Activated CD4-positive, alpha-beta T cell treated with anti-CD3 and anti-CD28 coated beads, Interleukin-2, amount 10 ng/mL, durations not matched to agents 7 days and 5 days (primary cell): ENCODE data around the gene FRAS1. TPM values are rescaled to one million over a fixed set of nuclear protein-coding genes. Genes with fewer than 3 reads are reported as not detected.

ENCODE experiments used
- CTCF ChIA-PET: fragments of 350-600 bp; sonication (Branson Sonifier 250); formaldehyde crosslinking; loops from one replicate; lab custom pipeline; 2021; ENCODE audit warnings: antibody characterized with exemption; lab: Charles Lee
- POLR2A ChIA-PET: fragments of 350-600 bp; sonication (Branson Sonifier 250); formaldehyde crosslinking; loops from one replicate; lab custom pipeline; 2021; ENCODE audit warnings: antibody characterized with exemption; lab: Charles Lee
- DNase-seq: peaks from one replicate; pipeline ENCODE4 v3.0.0-alpha.2; 2020
- H3K27ac Mint-ChIP-seq: one replicate; pipeline ENCODE4 v1.8.0; 2021; ENCODE audit warnings: mild to moderate bottlenecking, moderate library complexity, mixed read lengths
- H3K27me3 Mint-ChIP-seq: one replicate; pipeline ENCODE4 v1.8.0; 2021; ENCODE audit warnings: mixed read lengths
- H3K36me3 Mint-ChIP-seq: one replicate; pipeline ENCODE4 v1.8.0; 2021; ENCODE audit warnings: low read depth, mixed read lengths
- H3K4me1 Mint-ChIP-seq: one replicate; pipeline ENCODE4 v1.8.0; 2021; ENCODE audit warnings: mixed read lengths
- H3K4me3 Mint-ChIP-seq: one replicate; pipeline ENCODE4 v1.8.0; 2021; ENCODE audit warnings: mild to moderate bottlenecking, moderate library complexity, mixed read lengths
- H3K9me3 Mint-ChIP-seq: one replicate; pipeline ENCODE4 v1.8.0; 2021; ENCODE audit warnings: mixed read lengths
- total RNA-seq, 2 experiments: library from RNA; stranded (reverse); gene quantifications; one replicate each; pipeline ENCODE4 v1.2.3, GENCODE V29; 2021

FRAS1 gene
- total RNA-seq, 2 experiments from 2014 or later: not detected

DNA sequence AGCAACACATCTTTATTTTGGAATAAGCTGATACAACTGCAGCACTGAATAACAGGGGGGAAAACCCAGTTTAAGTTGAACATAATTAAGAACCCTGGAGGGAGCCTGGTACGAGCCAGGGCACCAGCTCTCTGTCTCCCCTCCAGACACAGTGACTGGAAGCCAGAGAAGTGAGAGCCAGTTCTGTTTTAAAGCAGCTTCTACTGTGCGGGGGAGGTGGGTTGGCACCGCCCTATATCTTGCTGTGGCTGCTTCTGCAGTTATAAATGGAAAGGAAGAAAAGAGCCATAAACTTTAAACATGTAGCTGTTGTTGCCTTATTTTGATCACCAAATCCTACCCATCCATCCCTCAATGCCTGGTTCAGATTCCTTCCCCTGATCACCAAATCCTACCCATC, 286.6 kb downstream of the FRAS1 start:
- no peaks in the 10 kb centered on the region for H3K4me1 Mint-ChIP-seq
- peaks cover 27% of the 10 kb centered on the region for H3K27me3 Mint-ChIP-seq
- DNase-seq: no peak
- no peak overlapping the region for H3K27ac Mint-ChIP-seq
- no peaks in the 10 kb centered on the region for H3K36me3 Mint-ChIP-seq
- H3K4me3 Mint-ChIP-seq: no peak overlapping the region
- CTCF ChIA-PET: no interaction called here
- POLR2A ChIA-PET: no interaction called here
- H3K9me3 Mint-ChIP-seq: no peaks in the 10 kb centered on the region

DNA sequence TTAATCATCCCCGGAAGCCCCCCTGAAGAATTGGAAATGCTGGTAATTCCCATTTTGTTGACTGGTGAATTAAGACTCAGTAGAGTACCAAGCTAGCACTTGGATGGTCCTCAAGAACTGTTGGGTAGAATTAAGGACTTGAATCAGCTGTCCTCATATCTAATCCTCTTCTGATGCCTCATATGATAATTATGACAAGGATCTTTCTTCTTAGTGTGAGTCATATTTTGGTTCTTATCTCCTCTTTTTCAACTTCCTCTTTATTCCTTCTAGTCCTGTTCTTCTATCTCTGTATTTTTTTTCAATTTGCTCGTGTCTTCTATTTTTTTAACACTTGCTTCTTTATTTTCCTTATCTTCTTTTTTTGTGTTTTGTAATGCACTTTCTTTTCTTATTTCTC, 288.1 kb downstream of the FRAS1 start:
- POLR2A ChIA-PET: no interaction called here
- Mint-ChIP-seq H3K4me1 (no peaks in the 10 kb centered on the region), H3K36me3 (no peaks in the 10 kb centered on the region), H3K27ac (no peak overlapping the region), H3K4me3 (no peak overlapping the region), H3K9me3 (no peaks in the 10 kb centered on the region), H3K27me3 (peaks cover 25% of the 10 kb centered on the region)
- CTCF ChIA-PET: no interaction called here
- DNase-seq: no peak

DNA sequence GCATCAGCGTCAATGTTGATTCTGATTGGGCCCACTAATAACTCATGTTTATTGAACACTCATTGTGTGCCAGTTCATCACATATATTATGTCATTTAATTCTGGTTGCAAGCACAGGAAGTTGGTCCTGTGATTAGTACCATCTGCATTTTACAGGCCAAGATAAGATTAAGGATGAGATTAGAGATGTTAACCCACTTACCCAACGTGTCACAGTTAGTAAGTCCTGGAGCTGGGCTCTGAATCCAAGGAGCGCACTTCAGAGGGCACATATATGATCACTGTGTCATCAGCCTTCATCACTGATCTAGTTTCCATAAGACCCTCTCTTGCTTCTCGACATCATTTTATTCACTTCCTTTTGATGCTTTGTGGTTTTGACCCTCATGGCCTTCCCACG, 289.1 kb downstream of the FRAS1 start:
- ChIA-PET POLR2A (no interaction called here), CTCF (interaction anchor here (0.6 to 0.7 kb wide), 2 partner anchors 709 to 1876 kb away, joined by 3 to 6 read pairs; no protein-coding TSS in a partner anchor)
- Mint-ChIP-seq H3K27ac (no peak overlapping the region), H3K27me3 (peaks cover 19% of the 10 kb centered on the region), H3K9me3 (no peaks in the 10 kb centered on the region), H3K4me1 (no peaks in the 10 kb centered on the region), H3K36me3 (no peaks in the 10 kb centered on the region), H3K4me3 (no peak overlapping the region)
- no peak for DNase-seq

DNA sequence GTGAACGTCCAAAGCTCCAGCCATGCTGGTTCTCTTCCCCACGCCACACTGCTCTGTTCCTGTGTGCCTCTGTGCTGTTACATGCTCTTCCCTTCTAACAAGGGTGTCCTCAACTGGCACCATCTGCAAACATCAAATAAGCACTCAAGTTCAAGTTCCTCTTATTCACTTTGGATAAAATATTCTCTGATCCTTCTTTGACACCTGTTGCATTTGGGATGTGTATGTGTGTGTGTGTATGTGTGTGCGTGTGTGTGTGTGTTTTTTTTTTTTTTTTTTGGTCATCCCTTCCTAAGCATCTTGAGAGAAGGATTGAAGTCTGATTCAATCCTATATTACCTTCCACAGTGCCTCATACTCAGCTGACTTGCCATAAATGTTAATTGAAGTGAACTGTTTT, 290.4 kb downstream of the FRAS1 start:
- Mint-ChIP-seq H3K4me3 (no peak overlapping the region), H3K4me1 (no peaks in the 10 kb centered on the region), H3K36me3 (no peaks in the 10 kb centered on the region), H3K27me3 (peaks cover 14% of the 10 kb centered on the region), H3K9me3 (no peaks in the 10 kb centered on the region), H3K27ac (no peak overlapping the region)
- POLR2A ChIA-PET: no interaction called here
- CTCF ChIA-PET: no interaction called here
- DNase-seq: no peak

DNA sequence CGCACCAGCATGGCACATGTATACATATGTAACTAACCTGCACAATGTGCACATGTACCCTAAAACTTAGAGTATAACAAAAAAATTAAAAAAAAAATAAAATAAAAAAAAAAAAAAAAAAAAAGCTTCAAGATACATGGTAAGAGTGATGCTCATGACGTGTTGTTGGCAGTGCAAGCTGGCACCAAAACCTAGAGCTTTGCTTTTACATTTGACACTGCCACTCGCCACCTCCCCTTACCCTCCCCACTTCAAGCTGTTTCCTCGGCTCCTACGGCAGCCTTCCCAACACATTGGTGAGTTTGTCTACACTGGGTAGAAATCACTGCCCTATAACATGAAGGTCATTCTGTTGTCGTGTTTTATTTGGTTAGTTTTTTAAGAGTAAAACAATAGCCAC, 296.8 kb downstream of the FRAS1 start:
- no peak for DNase-seq
- H3K27ac Mint-ChIP-seq: no peak overlapping the region
- no peaks in the 10 kb centered on the region for H3K9me3 Mint-ChIP-seq
- H3K27me3 Mint-ChIP-seq: peaks cover 16% of the 10 kb centered on the region
- H3K36me3 Mint-ChIP-seq: no peaks in the 10 kb centered on the region
- ChIA-PET POLR2A (no interaction called here), CTCF (no interaction called here)
- no peaks in the 10 kb centered on the region for H3K4me1 Mint-ChIP-seq
- no peak overlapping the region for H3K4me3 Mint-ChIP-seq

DNA sequence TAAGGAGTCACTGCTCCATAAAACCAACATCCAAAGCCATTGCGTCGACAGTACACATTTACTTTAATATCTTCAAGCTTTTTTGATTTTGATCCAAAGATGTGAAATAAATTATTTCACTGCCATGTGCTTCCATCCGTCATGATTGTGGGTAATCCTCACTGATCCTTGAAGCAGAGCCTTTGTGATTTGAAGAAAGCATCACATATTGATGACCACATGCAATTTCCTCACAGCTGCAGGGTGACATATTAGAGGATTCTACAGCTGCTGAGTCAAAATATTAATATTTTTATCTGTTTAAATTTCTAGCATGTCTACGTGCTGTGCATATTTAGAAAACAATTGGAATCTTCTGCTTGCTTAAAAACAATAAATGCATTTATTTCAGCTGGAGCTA, 297.7 kb downstream of the FRAS1 start:
- H3K9me3 Mint-ChIP-seq: no peaks in the 10 kb centered on the region
- DNase-seq: no peak
- no peaks in the 10 kb centered on the region for H3K36me3 Mint-ChIP-seq
- H3K27me3 Mint-ChIP-seq: peaks cover 24% of the 10 kb centered on the region
- POLR2A ChIA-PET: no interaction called here
- CTCF ChIA-PET: no interaction called here
- H3K27ac Mint-ChIP-seq: no peak overlapping the region
- H3K4me1 Mint-ChIP-seq: no peaks in the 10 kb centered on the region
- no peak overlapping the region for H3K4me3 Mint-ChIP-seq

DNA sequence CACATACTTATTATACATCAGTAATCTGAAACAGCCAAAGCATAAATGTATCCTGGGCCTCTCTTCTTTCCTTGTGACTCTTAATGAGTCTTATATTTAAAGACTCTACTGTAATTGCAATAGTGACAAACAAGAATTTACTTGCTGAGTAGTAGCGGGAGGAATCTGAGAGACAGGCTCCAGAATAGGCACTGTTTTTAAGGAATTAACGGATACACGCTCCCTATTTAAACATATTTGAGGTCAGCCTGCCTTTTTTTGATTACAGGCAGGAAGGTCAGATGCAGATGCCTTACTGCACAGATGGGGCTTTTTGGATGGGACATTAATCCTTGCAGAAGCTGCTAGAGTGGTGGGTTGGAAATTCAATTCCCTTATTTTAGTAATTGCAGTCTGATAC, 298.2 kb downstream of the FRAS1 start:
- Mint-ChIP-seq H3K36me3 (no peaks in the 10 kb centered on the region), H3K27ac (no peak overlapping the region), H3K4me1 (no peaks in the 10 kb centered on the region), H3K27me3 (peaks cover 29% of the 10 kb centered on the region), H3K4me3 (no peak overlapping the region), H3K9me3 (no peaks in the 10 kb centered on the region)
- ChIA-PET POLR2A (no interaction called here), CTCF (no interaction called here)
- no peak for DNase-seq

DNA sequence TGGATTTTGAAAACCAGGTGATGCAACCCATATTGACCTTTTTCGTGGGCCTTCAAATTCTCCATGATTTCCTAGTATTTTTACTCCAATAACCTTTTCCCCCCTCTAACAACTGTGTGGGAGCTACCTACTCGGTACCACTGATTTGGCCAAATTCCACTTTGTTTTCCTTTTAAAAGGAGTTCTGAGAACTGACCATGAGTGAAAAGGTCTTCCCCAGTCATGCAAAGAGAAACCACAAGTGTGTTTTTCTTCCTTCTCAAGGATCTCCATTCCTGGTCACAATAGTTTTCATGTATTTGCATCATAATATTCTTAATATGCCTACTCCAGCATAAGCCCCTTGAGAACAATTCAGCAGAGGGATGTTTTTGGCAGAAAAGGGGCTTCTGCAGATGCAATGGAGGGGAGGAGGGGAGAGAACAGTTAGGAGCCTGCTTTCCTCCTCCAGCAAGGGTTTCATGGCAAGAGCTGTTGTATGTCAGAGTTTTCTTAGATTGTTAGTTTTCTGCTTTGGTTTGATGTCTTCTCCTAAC, 299.2 kb downstream of the FRAS1 start:
- ChIA-PET CTCF (no interaction called here), POLR2A (no interaction called here)
- Mint-ChIP-seq H3K36me3 (no peaks in the 10 kb centered on the region), H3K9me3 (no peaks in the 10 kb centered on the region), H3K4me3 (no peak overlapping the region), H3K27ac (no peak overlapping the region), H3K4me1 (no peaks in the 10 kb centered on the region), H3K27me3 (peaks cover 36% of the 10 kb centered on the region)
- DNase-seq: no peak

DNA sequence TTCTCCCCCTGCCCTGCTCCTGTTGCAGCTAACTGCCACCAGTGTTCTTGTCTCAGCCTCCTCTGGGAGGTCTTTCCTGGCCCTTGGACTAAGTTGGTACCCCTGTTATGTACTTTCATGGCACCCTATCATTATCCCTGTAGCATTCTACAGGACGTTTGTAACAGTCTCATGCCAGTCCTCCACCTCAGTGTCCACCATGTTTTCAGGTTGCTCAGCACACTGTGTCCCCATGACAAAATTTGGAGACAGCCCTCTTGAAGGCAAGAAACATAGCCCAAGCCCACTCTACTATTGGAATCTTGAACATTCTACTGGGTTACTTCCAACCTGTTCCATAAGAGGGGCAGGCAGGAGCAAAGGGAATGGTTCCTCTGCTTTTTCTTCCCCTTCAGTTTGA, 300.0 kb downstream of the FRAS1 start:
- no peak for DNase-seq
- Mint-ChIP-seq H3K27me3 (peaks cover 41% of the 10 kb centered on the region), H3K36me3 (no peaks in the 10 kb centered on the region), H3K4me1 (no peaks in the 10 kb centered on the region), H3K9me3 (no peaks in the 10 kb centered on the region), H3K27ac (no peak overlapping the region), H3K4me3 (no peak overlapping the region)
- ChIA-PET CTCF (no interaction called here), POLR2A (no interaction called here)

DNA sequence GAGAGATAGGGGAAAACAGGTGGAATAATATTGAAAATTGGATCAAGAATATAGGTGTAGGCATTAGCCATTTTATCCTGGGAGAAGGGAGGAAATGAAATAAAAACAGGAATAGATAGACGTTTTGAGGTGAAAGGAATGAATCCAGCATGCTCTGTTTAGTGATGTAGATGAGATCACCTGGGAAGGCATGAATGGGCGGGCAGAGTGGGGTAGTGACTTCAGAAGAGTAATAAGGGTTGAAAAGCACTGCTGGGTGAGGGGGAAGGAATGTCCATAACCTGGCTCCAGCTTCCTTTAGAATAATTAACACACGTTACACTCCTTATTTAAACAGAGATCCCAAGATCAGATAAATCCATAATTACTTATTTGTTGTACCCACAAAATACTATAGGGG, 303.3 kb downstream of the FRAS1 start:
- POLR2A ChIA-PET: no interaction called here
- no peaks in the 10 kb centered on the region for H3K4me1 Mint-ChIP-seq
- no peaks in the 10 kb centered on the region for H3K9me3 Mint-ChIP-seq
- peaks cover 32% of the 10 kb centered on the region for H3K27me3 Mint-ChIP-seq
- H3K36me3 Mint-ChIP-seq: no peaks in the 10 kb centered on the region
- no peak overlapping the region for H3K27ac Mint-ChIP-seq
- H3K4me3 Mint-ChIP-seq: no peak overlapping the region
- CTCF ChIA-PET: no interaction called here
- DNase-seq: no peak

DNA sequence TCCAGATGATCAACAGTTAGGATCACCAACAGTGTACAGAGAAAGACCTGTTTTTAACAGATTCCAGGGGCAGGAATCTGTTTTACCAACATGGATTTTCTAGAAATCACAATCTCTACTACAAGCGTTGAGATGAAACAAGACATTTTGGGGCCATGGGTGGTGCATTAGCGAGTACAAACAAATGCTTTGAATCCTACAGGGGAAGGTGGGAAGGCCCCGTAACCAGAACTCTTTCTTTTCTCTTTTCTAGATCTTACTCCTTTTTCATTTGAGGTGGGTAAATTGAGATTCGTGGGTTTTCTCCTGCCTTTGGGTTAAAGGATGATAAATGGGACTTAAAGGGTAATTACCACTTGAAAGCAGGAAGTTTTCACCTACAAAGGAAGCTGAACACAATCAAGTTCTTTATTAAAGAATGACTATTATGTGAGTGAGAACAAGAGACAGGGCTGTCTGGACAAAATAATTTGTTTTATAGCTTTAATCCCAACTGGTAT, 304.5 kb downstream of the FRAS1 start:
- POLR2A ChIA-PET: no interaction called here
- no peak overlapping the region for H3K27ac Mint-ChIP-seq

DNA sequence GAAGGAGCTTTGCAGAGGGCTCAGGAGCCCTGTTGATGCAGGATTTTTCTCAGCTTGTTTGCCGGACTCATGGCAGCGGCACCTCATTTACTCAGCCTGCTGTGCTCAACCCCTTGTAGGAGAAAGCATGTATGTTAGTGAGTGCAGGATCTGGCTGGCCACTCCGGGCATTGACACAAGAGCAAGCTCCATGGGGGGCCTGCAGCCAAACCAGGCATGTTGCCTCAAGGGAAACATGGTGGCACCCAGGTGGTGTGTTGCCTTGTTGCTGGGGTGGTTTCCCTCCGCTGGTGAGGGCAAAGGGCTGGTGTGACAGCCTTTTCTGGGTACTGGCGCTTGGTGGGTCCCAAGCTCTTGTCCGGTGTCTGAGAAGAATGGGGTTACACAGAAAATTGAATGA, 305.2 kb downstream of the FRAS1 start:
- Mint-ChIP-seq H3K27me3 (peaks cover 28% of the 10 kb centered on the region), H3K27ac (no peak overlapping the region), H3K4me1 (no peaks in the 10 kb centered on the region), H3K36me3 (no peaks in the 10 kb centered on the region), H3K4me3 (no peak overlapping the region), H3K9me3 (no peaks in the 10 kb centered on the region)
- CTCF ChIA-PET: interaction anchor here (0.7 kb wide), 1 partner anchor 29 kb away, joined by 4 read pairs; no protein-coding TSS in a partner anchor
- DNase-seq: no peak
- POLR2A ChIA-PET: no interaction called here

More for the DNA sequence above, 304.5 kb downstream of the FRAS1 start:
- Mint-ChIP-seq H3K4me3 (no peak overlapping the region), H3K27me3 (peaks cover 32% of the 10 kb centered on the region), H3K36me3 (no peaks in the 10 kb centered on the region), H3K4me1 (no peaks in the 10 kb centered on the region), H3K9me3 (no peaks in the 10 kb centered on the region)
- CTCF ChIA-PET: no interaction called here
- DNase-seq: no peak

DNA sequence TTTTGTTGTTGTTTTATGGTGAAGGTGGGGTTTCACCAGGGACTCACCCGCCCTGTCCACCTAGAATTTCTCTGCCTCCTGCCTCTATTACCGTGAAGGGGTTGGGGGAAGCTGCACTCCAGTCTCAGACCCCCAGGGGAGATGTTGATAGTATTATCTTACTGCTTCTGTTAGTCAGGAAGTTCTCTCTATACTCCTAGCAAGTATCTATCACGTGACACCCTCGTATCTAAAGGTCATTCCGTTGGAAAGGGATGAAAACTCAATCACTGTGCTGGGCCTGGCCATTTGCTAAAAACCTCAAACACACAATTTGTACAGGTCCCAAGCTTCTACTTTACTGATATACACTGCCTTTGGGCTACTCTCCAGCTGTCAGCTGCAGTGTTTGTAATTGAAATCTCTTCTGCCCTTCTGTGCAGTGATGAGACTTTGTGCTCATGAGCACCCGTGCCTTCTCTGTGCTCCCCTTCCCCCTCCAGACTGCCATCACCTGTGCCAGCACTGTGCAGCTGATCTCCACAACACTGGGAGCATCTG, 306.0 kb downstream of the FRAS1 start:
- no peaks in the 10 kb centered on the region for H3K9me3 Mint-ChIP-seq
- H3K27ac Mint-ChIP-seq: no peak overlapping the region
- no peaks in the 10 kb centered on the region for H3K36me3 Mint-ChIP-seq
- DNase-seq: no peak
- ChIA-PET CTCF (no interaction called here), POLR2A (no interaction called here)
- H3K4me1 Mint-ChIP-seq: no peaks in the 10 kb centered on the region
- H3K27me3 Mint-ChIP-seq: peaks cover 28% of the 10 kb centered on the region
- no peak overlapping the region for H3K4me3 Mint-ChIP-seq

DNA sequence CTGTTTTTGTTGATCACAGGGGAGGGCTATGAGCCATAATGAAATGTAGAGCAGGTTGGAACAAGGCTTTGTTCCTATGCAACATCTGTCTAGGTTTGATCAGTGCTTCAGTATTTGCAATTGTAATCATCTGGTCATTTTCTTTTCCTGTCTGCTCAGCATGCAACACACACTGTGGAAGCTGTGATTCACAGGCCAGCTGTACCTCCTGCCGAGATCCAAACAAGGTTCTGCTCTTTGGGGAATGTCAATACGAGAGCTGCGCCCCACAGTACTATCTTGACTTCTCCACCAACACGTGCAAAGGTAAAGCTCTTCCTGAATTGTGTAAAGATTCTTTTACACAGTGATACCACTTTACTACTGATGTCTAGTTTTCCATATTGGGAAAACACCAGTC, 312.6 kb downstream of the FRAS1 start:
- H3K27ac Mint-ChIP-seq: no peak overlapping the region
- H3K9me3 Mint-ChIP-seq: no peaks in the 10 kb centered on the region
- H3K36me3 Mint-ChIP-seq: no peaks in the 10 kb centered on the region
- no peak overlapping the region for H3K4me3 Mint-ChIP-seq
- ChIA-PET CTCF (no interaction called here), POLR2A (no interaction called here)
- H3K27me3 Mint-ChIP-seq: peaks cover 7% of the 10 kb centered on the region
- no peak for DNase-seq
- no peaks in the 10 kb centered on the region for H3K4me1 Mint-ChIP-seq
